H9 (cell line): ENCODE data around the gene PPP1R7. TPM values are rescaled to one million over a fixed set of nuclear protein-coding genes. Genes with fewer than 3 reads are reported as not detected.

Experiments
- DNase-seq: peaks from one replicate; pipeline ENCODE4 v3.0.0-alpha.2; 2017
- H2AFZ ChIP-seq: one replicate; pipeline ENCODE4 v1.6.1; 2013; ENCODE audit warnings: mild to moderate bottlenecking, low read length, control low read depth, moderate library complexity
- H2AK5ac ChIP-seq: 2 replicates; pipeline ENCODE4 v1.6.1; 2013; ENCODE audit warnings: low read length, control low read depth, mixed read lengths; ENCODE audit not compliant: insufficient read length
- H2BK120ac ChIP-seq: one replicate; pipeline ENCODE4 v1.6.1; 2013; ENCODE audit warnings: low read depth, mild to moderate bottlenecking, low read length, control low read depth, inconsistent platforms; ENCODE audit not compliant: poor library complexity, severe bottlenecking
- H2BK12ac ChIP-seq: 2 replicates; pipeline ENCODE4 v1.6.1; 2013; ENCODE audit warnings: low read length, control low read depth, mixed read lengths, low read depth; ENCODE audit not compliant: insufficient read length
- H2BK15ac ChIP-seq: 2 replicates; pipeline ENCODE4 v1.6.1; 2013; ENCODE audit warnings: low read depth, low read length, control low read depth
- H2BK20ac ChIP-seq: one replicate; pipeline ENCODE4 v1.6.1; 2013; ENCODE audit warnings: low read depth, mild to moderate bottlenecking, low read length, control low read depth, inconsistent platforms; ENCODE audit not compliant: poor library complexity, severe bottlenecking
- H2BK5ac ChIP-seq: 2 replicates; pipeline ENCODE4 v1.6.1; 2013; ENCODE audit warnings: low read length, control low read depth, mixed read lengths; ENCODE audit not compliant: insufficient read length
- H3K14ac ChIP-seq: 2 replicates; pipeline ENCODE4 v1.6.1; 2013; ENCODE audit warnings: low read length, control low read depth; ENCODE audit not compliant: insufficient read depth
- H3K18ac ChIP-seq: 2 replicates; pipeline ENCODE4 v1.6.1; 2013; ENCODE audit warnings: low read depth, mild to moderate bottlenecking, mixed read lengths, low read length, control low read depth; ENCODE audit not compliant: insufficient read length
- H3K23ac ChIP-seq: 2 replicates; pipeline ENCODE4 v1.6.1; 2013; ENCODE audit warnings: low read length, control low read depth, mixed read lengths, low read depth; ENCODE audit not compliant: insufficient read length
- H3K23me2 ChIP-seq: 2 replicates; pipeline ENCODE4 v1.6.1; 2013; ENCODE audit warnings: low read depth, mild to moderate bottlenecking, mixed read lengths, low read length, control low read depth; ENCODE audit not compliant: insufficient read length, poor library complexity, severe bottlenecking
- H3K27ac ChIP-seq: 2 replicates; pipeline ENCODE4 v1.5.1; 2013; ENCODE audit warnings: low read length, control low read depth, mixed read lengths, low read depth; ENCODE audit not compliant: insufficient read length
- H3K27me3 ChIP-seq: 2 replicates; pipeline ENCODE4 v1.6.1; 2013; ENCODE audit warnings: low read length, control low read depth, inconsistent platforms; ENCODE audit not compliant: insufficient read depth
- H3K4ac ChIP-seq: 2 replicates; pipeline ENCODE4 v1.6.1; 2013; ENCODE audit warnings: low read depth, mild to moderate bottlenecking, control low read depth, inconsistent platforms, low read length, moderate library complexity
- H3K4me1 ChIP-seq: 2 replicates; pipeline ENCODE4 v1.6.1; 2013; ENCODE audit warnings: low read length, control low read depth, inconsistent platforms; ENCODE audit not compliant: insufficient read depth
- H3K4me2 ChIP-seq: 2 replicates; pipeline ENCODE4 v1.6.1; 2013; ENCODE audit warnings: low read length, control low read depth, mixed read lengths; ENCODE audit not compliant: insufficient read length, insufficient read depth
- H3K56ac ChIP-seq: 2 replicates; pipeline ENCODE4 v1.6.1; 2013; ENCODE audit warnings: low read depth, mild to moderate bottlenecking, mixed read lengths, low read length, control low read depth; ENCODE audit not compliant: insufficient read length
- H3K79me1 ChIP-seq: 2 replicates; pipeline ENCODE4 v1.6.1; 2013; ENCODE audit warnings: low read depth, mild to moderate bottlenecking, moderate library complexity, low read length, control low read depth, inconsistent platforms; ENCODE audit not compliant: insufficient read depth, poor library complexity, severe bottlenecking
- H3K79me2 ChIP-seq: 2 replicates; pipeline ENCODE4 v1.6.1; 2013; ENCODE audit warnings: low read length, control low read depth, inconsistent platforms; ENCODE audit not compliant: insufficient read depth
- H3K9ac ChIP-seq: 2 replicates; pipeline ENCODE4 v1.6.1; 2013; ENCODE audit warnings: low read length, control low read depth, mixed read lengths; ENCODE audit not compliant: insufficient read length; ENCODE audit errors: extremely low read depth
- H3K9me3 ChIP-seq: one replicate; pipeline ENCODE4 v1.6.1; 2013; ENCODE audit warnings: low read depth, low read length, inconsistent platforms; ENCODE audit not compliant: control insufficient read depth
- H3T11ph ChIP-seq: one replicate; pipeline ENCODE4 v1.6.1; 2013; ENCODE audit warnings: mild to moderate bottlenecking, low read length, control low read depth, inconsistent platforms
- H4K20me1 ChIP-seq: one replicate; pipeline ENCODE4 v1.6.1; 2013; ENCODE audit not compliant: control insufficient read depth, insufficient read length, insufficient read depth
- H4K5ac ChIP-seq: 2 replicates; pipeline ENCODE4 v1.6.1; 2013; ENCODE audit warnings: low read depth, mild to moderate bottlenecking, mixed read lengths, low read length, control low read depth; ENCODE audit not compliant: insufficient read length
- H4K8ac ChIP-seq: replicated peaks from 2 replicates; pipeline ENCODE4 v1.6.1; 2013; ENCODE audit warnings: low read length, control low read depth, mixed read lengths, low read depth; ENCODE audit not compliant: insufficient read length
- H4K91ac ChIP-seq: 2 replicates; pipeline ENCODE4 v1.6.1; 2013; ENCODE audit warnings: low read depth, mild to moderate bottlenecking, moderate library complexity, mixed read lengths, low read length, control low read depth; ENCODE audit not compliant: insufficient read length
- H3K27ac Mint-ChIP-seq, 3 experiments: 2 replicates in 2 of 3; 3 replicates in 1 of 3; pipeline ENCODE4 v1.8.0; 2020 to 2021; ENCODE audit warnings: mixed read lengths in 3 of 3, mild to moderate bottlenecking in 1 of 3, moderate library complexity in 1 of 3
- H3K27me3 Mint-ChIP-seq: 2 replicates; pipeline ENCODE4 v1.8.0; 2021; ENCODE audit warnings: low read depth, mild to moderate bottlenecking, moderate library complexity, mixed read lengths
- H3K36me3 Mint-ChIP-seq, 3 experiments: 2 replicates in 2 of 3; 3 replicates in 1 of 3; pipeline ENCODE4 v1.8.0; 2020 to 2021; ENCODE audit warnings: low read depth in 3 of 3, mixed read lengths in 3 of 3; ENCODE audit not compliant: insufficient read depth in 1 of 3
- H3K4me1 Mint-ChIP-seq, 2 experiments: 2 replicates each; pipeline ENCODE4 v1.8.0; 2020; ENCODE audit warnings: mixed read lengths in 2 of 2
- H3K4me3 Mint-ChIP-seq, 2 experiments: 2 replicates in 1 of 2; 3 replicates in 1 of 2; pipeline ENCODE4 v1.8.0; 2020 to 2021; ENCODE audit warnings: mild to moderate bottlenecking in 2 of 2, mixed read lengths in 2 of 2, moderate library complexity in 1 of 2
- H3K9me3 Mint-ChIP-seq, 2 experiments: 2 replicates in 1 of 2; 3 replicates in 1 of 2; pipeline ENCODE4 v1.8.0; 2020; ENCODE audit warnings: mild to moderate bottlenecking in 2 of 2, mixed read lengths in 2 of 2, moderate library complexity in 1 of 2
- WGBS: extraction: QIAGEN DNeasy Blood & Tissue Kit; methylation state at CpG from one replicate; pipeline ENCODE4 v1.1.7; 2013; ENCODE audit warnings: missing lambda C conversion rate, low lambda C conversion rate, mixed read lengths; ENCODE audit not compliant: insufficient read length; ENCODE audit errors: extremely low coverage; 5-methylcytosine and 5-hydroxymethylcytosine counted together
- total RNA-seq: library from RNA; stranded (reverse); gene quantifications from 2 replicates; pipeline ENCODE4 v1.2.1, GENCODE V29; 2021
- TF ChIP-seq, protein P1 (sequence below): fragments of 200-600 bp; sonication (generic); conservative IDR thresholded peaks from 3 replicates; pipeline ENCODE4 v1.8.0; 2021; ENCODE audit warnings: antibody characterized with exemption, mild to moderate bottlenecking

The PPP1R7 gene
- total RNA-seq, 1 experiment from 2014 or later: 60.2 TPM

DNA sequence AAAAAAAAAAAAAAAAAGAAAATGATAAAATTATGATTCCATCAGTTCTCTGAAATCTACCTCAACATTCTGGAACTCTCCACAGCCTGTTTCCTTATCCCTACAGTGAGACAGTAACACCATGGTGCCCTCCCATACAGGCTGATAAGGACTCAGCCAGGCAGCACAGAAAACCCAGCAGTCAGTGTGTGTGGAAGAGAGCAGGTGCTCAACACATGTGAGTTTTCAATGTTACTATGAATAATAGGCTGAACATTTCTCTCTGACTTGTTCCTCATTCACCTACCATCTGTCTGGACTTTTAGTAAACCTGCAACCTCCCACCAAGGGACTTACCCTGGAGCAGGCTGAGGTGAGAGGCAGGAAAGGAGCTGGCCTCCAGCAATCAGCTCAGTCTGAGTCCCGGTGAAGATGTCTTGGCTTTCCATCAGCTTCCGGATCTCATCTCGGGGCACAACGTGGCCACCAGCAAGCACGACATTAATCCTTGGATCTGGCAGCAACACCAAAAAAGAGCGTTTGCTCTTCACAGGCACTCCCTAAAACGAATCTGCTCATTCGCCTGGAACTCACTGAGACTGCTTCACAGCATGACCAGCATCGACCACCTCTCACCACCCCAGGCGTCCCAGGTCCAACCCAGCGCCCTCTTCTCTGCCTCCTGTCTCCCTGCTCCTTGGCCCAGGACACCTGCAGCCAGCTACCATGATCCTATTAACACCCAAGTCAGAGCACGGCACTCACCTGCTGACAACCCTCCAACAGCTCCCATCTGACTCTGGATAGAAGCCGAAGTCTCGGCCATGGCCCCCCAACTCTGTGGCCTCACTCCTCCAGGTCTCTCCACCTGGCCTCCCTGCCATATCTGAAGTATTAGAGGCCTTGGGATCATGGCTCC lies 17.5 kb upstream of the PPP1R7 start:
- H2BK5ac ChIP-seq: no peak overlapping the region
- H3K4ac ChIP-seq: no peak overlapping the region
- no peak overlapping the region for H2BK12ac ChIP-seq
- TF ChIP-seq, protein P1, sequence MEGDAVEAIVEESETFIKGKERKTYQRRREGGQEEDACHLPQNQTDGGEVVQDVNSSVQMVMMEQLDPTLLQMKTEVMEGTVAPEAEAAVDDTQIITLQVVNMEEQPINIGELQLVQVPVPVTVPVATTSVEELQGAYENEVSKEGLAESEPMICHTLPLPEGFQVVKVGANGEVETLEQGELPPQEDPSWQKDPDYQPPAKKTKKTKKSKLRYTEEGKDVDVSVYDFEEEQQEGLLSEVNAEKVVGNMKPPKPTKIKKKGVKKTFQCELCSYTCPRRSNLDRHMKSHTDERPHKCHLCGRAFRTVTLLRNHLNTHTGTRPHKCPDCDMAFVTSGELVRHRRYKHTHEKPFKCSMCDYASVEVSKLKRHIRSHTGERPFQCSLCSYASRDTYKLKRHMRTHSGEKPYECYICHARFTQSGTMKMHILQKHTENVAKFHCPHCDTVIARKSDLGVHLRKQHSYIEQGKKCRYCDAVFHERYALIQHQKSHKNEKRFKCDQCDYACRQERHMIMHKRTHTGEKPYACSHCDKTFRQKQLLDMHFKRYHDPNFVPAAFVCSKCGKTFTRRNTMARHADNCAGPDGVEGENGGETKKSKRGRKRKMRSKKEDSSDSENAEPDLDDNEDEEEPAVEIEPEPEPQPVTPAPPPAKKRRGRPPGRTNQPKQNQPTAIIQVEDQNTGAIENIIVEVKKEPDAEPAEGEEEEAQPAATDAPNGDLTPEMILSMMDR: no peak
- no peaks in the 10 kb centered on the region for H3K9me3 Mint-ChIP-seq
- no peak overlapping the region for H3K14ac ChIP-seq
- no peaks in the 10 kb centered on the region for H3K23me2 ChIP-seq
- H3K4me1 ChIP-seq: no peaks in the 10 kb centered on the region
- no peak overlapping the region for H2AK5ac ChIP-seq
- DNase-seq: no peak
- no peak overlapping the region for H3K27ac ChIP-seq
- H4K8ac ChIP-seq: no peak overlapping the region
- no peak overlapping the region for H3K9ac ChIP-seq
- H3K27me3 Mint-ChIP-seq: no peaks in the 10 kb centered on the region
- no peak overlapping the region for H4K91ac ChIP-seq
- H3K56ac ChIP-seq: no peak overlapping the region
- H3K23ac ChIP-seq: no peak overlapping the region
- H2BK20ac ChIP-seq: no peak overlapping the region
- H4K5ac ChIP-seq: no peak overlapping the region
- H3K18ac ChIP-seq: no peak overlapping the region
- H3K4me2 ChIP-seq: no peak overlapping the region
- H3K9me3 ChIP-seq: no peaks in the 10 kb centered on the region
- no peak overlapping the region; a peak in 1 of 7 replicates for H3K27ac Mint-ChIP-seq
- no peak overlapping the region for H2AFZ ChIP-seq
- H3T11ph ChIP-seq: no peak overlapping the region
- peaks cover 21 to 56% (median 40%) of the 10 kb centered on the region in 3 experiments for H3K36me3 Mint-ChIP-seq
- no peaks in the 10 kb centered on the region for H3K27me3 ChIP-seq
- no peaks in the 10 kb centered on the region for H3K79me2 ChIP-seq
- H3K4me1 Mint-ChIP-seq: no peaks in the 10 kb centered on the region
- no CpG with 5 or more reads among the region's 14 CpGs for WGBS
- H4K20me1 ChIP-seq: no peaks in the 10 kb centered on the region
- no peaks in the 10 kb centered on the region for H3K79me1 ChIP-seq
- 0 out of 5 replicates have a peak overlapping the region, but pooled peaks of 1 of the 2 experiments have one; percentile 43 for H3K4me3 Mint-ChIP-seq
- H2BK15ac ChIP-seq: no peak overlapping the region
- no peak overlapping the region for H2BK120ac ChIP-seq
